ENCODE measurements around the gene GNAT2. TPM values are rescaled to one million over a fixed set of nuclear protein-coding genes. Genes with fewer than 3 reads are reported as not detected.

The GNAT2 gene
- total and polyA plus RNA-seq, 2 donors (not counting 3 experiments of a cell fraction or from before 2014, with no cell fraction given), result not detected

- Histone ChIP-seq H4K20me1 (replicated peaks; ENCODE audit: control insufficient read depth, extremely low read depth, insufficient read depth, low read length) (peaks cover 24% of the 10 kb centered on the region), H3K4me3 (replicated peaks in 1 of 3; ENCODE audit: insufficient read depth in 1 of 3, low read depth in 1 of 3, low read length in 3 of 3) (no peak overlapping the region), H3K4me2 (ENCODE audit: insufficient read depth, low read length) (no peak overlapping the region), H2AFZ (ENCODE audit: low read depth, low read length) (no peak overlapping the region), H3K9me3 (replicated peaks; ENCODE audit: control insufficient read depth, insufficient read depth, low read length) (no peaks in the 10 kb centered on the region), H3K36me3 (ENCODE audit: control insufficient read depth in 2 of 2, extremely low read depth in 1 of 2, insufficient read depth in 2 of 2, low read length in 2 of 2) (no peaks in the 10 kb centered on the region), H3K9ac (replicated peaks; ENCODE audit: extremely low read depth, insufficient read depth, low read length) (no peak overlapping the region), H3K4me1 (ENCODE audit: control insufficient read depth, extremely low read depth, insufficient read depth, low read length) (no peaks in the 10 kb centered on the region), H3K79me2 (ENCODE audit: control insufficient read depth, insufficient read depth, low read length) (peaks cover 100% of the 10 kb centered on the region), H3K27ac (ENCODE audit: insufficient read depth, low read depth, low read length) (no peak overlapping the region), H3K9me1 (replicated peaks; ENCODE audit: control insufficient read depth, extremely low read depth, insufficient read depth, low read length) (no peaks in the 10 kb centered on the region), H3K27me3 (ENCODE audit: control insufficient read depth in 2 of 2, insufficient read depth in 2 of 2, low read length in 2 of 2) (no peaks in the 10 kb centered on the region)
- intact Hi-C loops (cut with micrococcal nuclease), result no loop called here
- ChIA-PET CTCF (interaction anchor here (1.6 kb wide), 1 partner anchor 11 kb away, joined by 4 read pairs; no protein-coding TSS in a partner anchor), POLR2A (no interaction called here)
- TF ChIP-seq FOS (IDR thresholded peaks at IDR 0.05; ENCODE audit: borderline replicate concordance, insufficient read depth, low read length) (no peak), GATA2 (IDR thresholded peaks at IDR 0.05; ENCODE audit: insufficient read depth, insufficient read length, low read depth, low read length) (no peak), POLR2A (IDR thresholded peaks at IDR 0.05; ENCODE audit: low read depth, low read length) (no peak), MAX (IDR thresholded peaks at IDR 0.05; ENCODE audit: insufficient read depth, insufficient read length) (no peak)
- dilution Hi-C loops (cut with MboI; ENCODE audit: extremely low pct_ligation_motif_present, low sequenced_read_pairs), result no loop called here
- no peak for FAIRE-seq
- BruUV-seq (replicated peaks), result no TSS peak
- no peak for DNase-seq (ENCODE audit: low read depth, low spot score)
These were observed 61.9 kb downstream of the GNAT2 start for GRCh38 chr1:109557520-109557919.

- Histone ChIP-seq H3K4me3 (replicated peaks in 1 of 3; ENCODE audit: insufficient read depth in 1 of 3, low read depth in 1 of 3, low read length in 3 of 3) (no peak overlapping the region), H3K9ac (replicated peaks; ENCODE audit: extremely low read depth, insufficient read depth, low read length) (no peak overlapping the region), H3K9me3 (replicated peaks; ENCODE audit: control insufficient read depth, insufficient read depth, low read length) (no peaks in the 10 kb centered on the region), H2AFZ (ENCODE audit: low read depth, low read length) (no peak overlapping the region), H3K9me1 (replicated peaks; ENCODE audit: control insufficient read depth, extremely low read depth, insufficient read depth, low read length) (no peaks in the 10 kb centered on the region), H3K79me2 (ENCODE audit: control insufficient read depth, insufficient read depth, low read length) (peaks cover 100% of the 10 kb centered on the region), H3K4me2 (ENCODE audit: insufficient read depth, low read length) (no peak overlapping the region), H3K4me1 (ENCODE audit: control insufficient read depth, extremely low read depth, insufficient read depth, low read length) (no peaks in the 10 kb centered on the region), H3K27me3 (ENCODE audit: control insufficient read depth in 2 of 2, insufficient read depth in 2 of 2, low read length in 2 of 2) (no peaks in the 10 kb centered on the region), H3K36me3 (ENCODE audit: control insufficient read depth in 2 of 2, extremely low read depth in 1 of 2, insufficient read depth in 2 of 2, low read length in 2 of 2) (no peaks in the 10 kb centered on the region), H3K27ac (ENCODE audit: insufficient read depth, low read depth, low read length) (no peak overlapping the region), H4K20me1 (replicated peaks; ENCODE audit: control insufficient read depth, extremely low read depth, insufficient read depth, low read length) (peaks cover 25% of the 10 kb centered on the region)
- BruUV-seq (replicated peaks), result no TSS peak
- no peak for DNase-seq (ENCODE audit: low read depth, low spot score)
- FAIRE-seq, result no peak
- ChIA-PET POLR2A (no interaction called here), CTCF (no interaction called here)
- dilution Hi-C loops (cut with MboI; ENCODE audit: extremely low pct_ligation_motif_present, low sequenced_read_pairs) (no loop called here), intact Hi-C loops (cut with micrococcal nuclease) (no loop called here)
- no peak for TF ChIP-seq FOS (IDR thresholded peaks at IDR 0.05; ENCODE audit: borderline replicate concordance, insufficient read depth, low read length)
- TF ChIP-seq GATA2 (IDR thresholded peaks at IDR 0.05; ENCODE audit: insufficient read depth, insufficient read length, low read depth, low read length), result no peak
- TF ChIP-seq CTCF (IDR thresholded peaks at IDR 0.05; ENCODE audit: extremely low read depth in 1 of 2, insufficient read depth in 1 of 2, low read depth in 1 of 2, low read length in 2 of 2), result no peak
- no peak for TF ChIP-seq JUN (IDR thresholded peaks at IDR 0.05; ENCODE audit: borderline replicate concordance, insufficient read depth, insufficient read length, low read depth)
- TF ChIP-seq POLR2AphosphoS5 (IDR thresholded peaks at IDR 0.05; ENCODE audit: insufficient read depth, low read depth, low read length), result no peak
- no peak for TF ChIP-seq EZH2 (IDR thresholded peaks at IDR 0.05; ENCODE audit: borderline replicate concordance, low read depth, low read length, severe bottlenecking)
- no peak for TF ChIP-seq POLR2A (IDR thresholded peaks at IDR 0.05; ENCODE audit: low read depth, low read length)
These were observed 62.9 kb downstream of the GNAT2 start for GRCh38 chr1:109556563-109556962.

Data from endothelial cell of umbilical vein (primary cell).